HCT116 (cell line): ENCODE data around the gene PGBD5.

Source experiments
- CEBPB ChIP-seq: IDR thresholded peaks from 2 replicates; pipeline ENCODE4 v1.6.1; 2012; ENCODE audit warnings: low read depth
- ELF1 ChIP-seq: IDR thresholded peaks from 2 replicates; pipeline ENCODE4 v1.6.1; 2012; ENCODE audit warnings: low read depth, borderline replicate concordance
- EZH2 ChIP-seq: fragments of 200-600 bp; sonication (generic); IDR thresholded peaks from 2 replicates; pipeline ENCODE4 v1.6.1; 2017; ENCODE audit warnings: antibody characterized with exemption, mixed run types
- FOSL1 ChIP-seq: IDR thresholded peaks from 2 replicates; pipeline ENCODE4 v1.6.1; 2012; ENCODE audit warnings: low read depth
- POLR2A ChIP-seq: IDR thresholded peaks from 2 replicates; pipeline ENCODE4 v1.7.0; 2011; ENCODE audit warnings: borderline replicate concordance; ENCODE audit not compliant: insufficient read depth, insufficient read length; ENCODE audit errors: extremely low read depth
- POLR2AphosphoS5 ChIP-seq: IDR thresholded peaks from 2 replicates; pipeline ENCODE4 v1.6.1; 2011; ENCODE audit warnings: mild to moderate bottlenecking, low read depth, low read length, moderate library complexity
- RAD21 ChIP-seq: IDR thresholded peaks from 2 replicates; pipeline ENCODE4 v1.6.1; 2012; ENCODE audit warnings: low read depth, mild to moderate bottlenecking
- SIN3A ChIP-seq: IDR thresholded peaks from 2 replicates; pipeline ENCODE4 v1.6.1; 2012; ENCODE audit warnings: low read depth
- ZNF274 ChIP-seq: fragments of 200-500 bp; sonication (Bioruptor generic); IDR thresholded peaks from 2 replicates; pipeline ENCODE4 v1.6.1; 2014; ENCODE audit warnings: mild to moderate bottlenecking, low read depth, low read length, inconsistent platforms
- TF ChIP-seq, protein P1 (sequence below), 3 experiments: fragments of 200-600 bp in 1 of 3; sonication (generic) in 1 of 3; IDR thresholded peaks in 2 of 3; conservative IDR thresholded peaks in 1 of 3; 2 replicates each; pipeline ENCODE4 v1.5.1; 2012 to 2017; ENCODE audit warnings: low read depth in 2 of 3, low read length in 2 of 3, antibody characterized with exemption in 1 of 3, borderline replicate concordance in 1 of 3, control low read depth in 1 of 3, mild to moderate bottlenecking in 1 of 3, mixed read lengths in 1 of 3, mixed run types in 1 of 3, moderate library complexity in 1 of 3; ENCODE audit not compliant: insufficient read depth in 1 of 3

DNA sequence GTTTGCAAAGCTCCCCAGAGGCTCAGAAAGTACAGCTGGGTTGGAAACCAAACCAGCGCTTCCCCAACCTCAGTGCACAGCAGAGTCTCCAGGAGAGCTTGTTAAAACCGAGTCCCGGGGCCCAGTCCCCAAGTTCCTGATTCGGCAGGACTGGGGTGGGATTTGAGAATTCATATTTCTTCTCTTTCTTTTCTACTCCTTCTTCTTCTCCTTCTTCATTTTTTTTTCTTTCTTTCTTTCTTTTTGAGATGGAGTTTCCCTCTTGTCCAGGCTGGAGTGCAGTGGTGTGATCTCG, 136.8 kb downstream of the PGBD5 start:
- TF ChIP-seq ZNF274 (no peak), ELF1 (no peak), CEBPB (no peak), RAD21 (no peak), FOSL1 (no peak), EZH2 (no peak), SIN3A (no peak), POLR2A (no peak), POLR2AphosphoS5 (no peak)
- TF ChIP-seq, protein P1, sequence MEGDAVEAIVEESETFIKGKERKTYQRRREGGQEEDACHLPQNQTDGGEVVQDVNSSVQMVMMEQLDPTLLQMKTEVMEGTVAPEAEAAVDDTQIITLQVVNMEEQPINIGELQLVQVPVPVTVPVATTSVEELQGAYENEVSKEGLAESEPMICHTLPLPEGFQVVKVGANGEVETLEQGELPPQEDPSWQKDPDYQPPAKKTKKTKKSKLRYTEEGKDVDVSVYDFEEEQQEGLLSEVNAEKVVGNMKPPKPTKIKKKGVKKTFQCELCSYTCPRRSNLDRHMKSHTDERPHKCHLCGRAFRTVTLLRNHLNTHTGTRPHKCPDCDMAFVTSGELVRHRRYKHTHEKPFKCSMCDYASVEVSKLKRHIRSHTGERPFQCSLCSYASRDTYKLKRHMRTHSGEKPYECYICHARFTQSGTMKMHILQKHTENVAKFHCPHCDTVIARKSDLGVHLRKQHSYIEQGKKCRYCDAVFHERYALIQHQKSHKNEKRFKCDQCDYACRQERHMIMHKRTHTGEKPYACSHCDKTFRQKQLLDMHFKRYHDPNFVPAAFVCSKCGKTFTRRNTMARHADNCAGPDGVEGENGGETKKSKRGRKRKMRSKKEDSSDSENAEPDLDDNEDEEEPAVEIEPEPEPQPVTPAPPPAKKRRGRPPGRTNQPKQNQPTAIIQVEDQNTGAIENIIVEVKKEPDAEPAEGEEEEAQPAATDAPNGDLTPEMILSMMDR (IDR thresholded peaks at IDR 0.05 in 2 of 3, conservative IDR thresholded peaks at IDR 0.05 in 1 of 3; ENCODE audit: borderline replicate concordance in 1 of 3, insufficient read depth in 1 of 3, low read depth in 2 of 3, low read length in 2 of 3), result no peak
